GM18951 (cell line): ENCODE results near the gene ADAM11.
"Not testable (repeated sequence)": the region's sequence is repeated elsewhere in the genome, so short reads cannot be mapped to it uniquely, and the experiment has no call there.

Experiments
- POLR2A ChIP-seq: IDR thresholded peaks from 4 replicates; pipeline ENCODE4 v1.6.1; 2011; ENCODE audit warnings: mild to moderate bottlenecking; ENCODE audit not compliant: insufficient read length, insufficient read depth; ENCODE audit errors: extremely low read depth
- in situ Hi-C: fragments of 300-500 bp; cut with MboI; formaldehyde crosslinking; loops from one replicate; pipeline ENCODE4 v1.12.0; 2022; ENCODE audit warnings: low sequenced_read_pairs, mixed read lengths, inconsistent platforms; ENCODE audit not compliant: unreplicated experiment

ADAM11 gene

DNA sequence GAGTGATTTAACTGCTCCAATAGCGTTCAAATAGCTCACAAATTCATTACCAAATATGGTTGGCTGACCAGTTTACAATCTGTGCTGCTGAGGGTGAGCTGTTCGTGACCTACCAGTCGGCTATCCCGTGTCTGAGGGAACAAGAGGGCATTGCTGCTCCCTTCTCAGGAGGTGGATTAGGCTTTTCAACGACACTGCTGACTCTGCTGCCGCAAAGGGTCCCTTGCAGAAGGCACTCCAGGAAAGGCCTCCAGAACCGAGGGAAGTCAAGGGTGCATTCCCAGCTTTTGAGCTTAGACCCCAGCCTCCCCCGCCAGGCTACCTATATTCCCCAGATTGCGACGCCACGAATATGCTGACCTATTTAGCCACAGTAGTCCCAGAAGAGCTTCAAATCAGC, 39.0 kb downstream of the ADAM11 start:
- in situ Hi-C loops, result no loop called here
- TF ChIP-seq POLR2A, result no peak

- no peak for TF ChIP-seq POLR2A
- in situ Hi-C loops, result no loop called here
Observed at GRCh38 chr17:44798356-44798755, 39.6 kb downstream of the ADAM11 start.

- no peak for TF ChIP-seq POLR2A
- in situ Hi-C loops, result no loop called here
Observed at GRCh38 chr17:44801880-44802279, 43.1 kb downstream of the ADAM11 start.

DNA sequence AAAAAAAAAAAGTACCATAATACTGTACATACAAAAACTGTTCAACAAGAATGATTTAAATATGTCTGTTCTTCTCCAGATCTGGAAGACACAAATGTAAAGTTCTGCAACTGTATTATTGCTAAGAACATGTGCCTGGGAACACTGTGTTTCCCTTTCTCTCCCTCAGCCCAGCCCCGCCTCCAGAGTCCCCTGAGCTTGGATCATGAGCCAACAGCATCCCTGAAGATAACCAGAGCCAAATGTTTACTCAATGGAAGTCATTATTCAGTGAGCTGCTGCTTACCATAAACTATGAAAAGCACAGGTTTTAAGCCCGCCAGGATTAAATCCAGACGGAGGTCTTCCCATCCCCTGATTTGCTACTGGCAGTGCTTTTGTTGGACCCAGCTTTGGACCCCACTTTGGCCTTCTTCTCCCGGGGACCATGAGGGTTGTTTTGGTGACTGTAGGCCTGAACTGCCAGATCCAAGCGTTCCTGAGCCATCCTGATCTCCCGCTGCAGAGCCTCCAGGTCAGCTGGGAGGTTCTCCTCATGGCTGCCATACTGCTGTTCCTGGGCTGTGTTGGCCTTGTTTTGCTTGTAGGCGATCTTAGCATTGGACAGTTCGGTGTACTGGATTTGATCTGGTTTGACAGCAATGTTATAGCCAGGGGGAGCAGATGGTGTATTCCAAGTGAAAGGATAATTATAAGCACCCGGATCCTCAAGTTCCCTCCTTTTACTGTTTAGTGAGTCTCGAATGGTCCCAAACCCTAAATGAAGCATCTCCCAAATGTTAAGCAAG, 45.7 kb downstream of the ADAM11 start:
- in situ Hi-C loops, result no loop called here
- TF ChIP-seq POLR2A, result no peak

GRCh38 chr17:44807093-44807816, 48.5 kb downstream of the ADAM11 start:
- in situ Hi-C loops, result no loop called here

DNA sequence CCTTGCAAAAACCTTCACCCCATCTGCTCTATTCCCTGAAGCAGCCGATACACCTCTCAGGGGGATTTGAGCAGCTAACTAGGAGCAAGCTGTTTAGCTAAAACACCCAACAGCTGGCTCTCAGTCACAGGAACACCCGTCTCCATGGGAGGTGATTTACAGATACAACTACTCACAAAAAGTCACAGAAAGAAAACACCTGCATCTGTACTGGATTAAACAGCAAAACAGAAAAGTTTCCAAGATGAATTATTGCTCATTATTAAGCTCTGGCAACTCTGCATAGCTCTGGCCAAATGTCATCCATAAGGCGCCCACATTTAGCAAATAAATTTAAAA, 49.0 kb downstream of the ADAM11 start:
- in situ Hi-C loops, result no loop called here
- TF ChIP-seq POLR2A, result no peak

More at GRCh38 chr17:44807093-44807816, 48.5 kb downstream of the ADAM11 start:
- no peak for TF ChIP-seq POLR2A

GRCh38 chr17:44808156-44808555, 49.4 kb downstream of the ADAM11 start:
- in situ Hi-C loops, result no loop called here

GRCh38 chr17:44808656-44809388, 50.0 kb downstream of the ADAM11 start:
- in situ Hi-C loops, result not testable (repeated sequence)

More at GRCh38 chr17:44808156-44808555, 49.4 kb downstream of the ADAM11 start:
- TF ChIP-seq POLR2A, result no peak

- TF ChIP-seq POLR2A, result no peak
- in situ Hi-C loops, result no loop called here
Observed at GRCh38 chr17:44812263-44812662, 53.5 kb downstream of the ADAM11 start.

DNA sequence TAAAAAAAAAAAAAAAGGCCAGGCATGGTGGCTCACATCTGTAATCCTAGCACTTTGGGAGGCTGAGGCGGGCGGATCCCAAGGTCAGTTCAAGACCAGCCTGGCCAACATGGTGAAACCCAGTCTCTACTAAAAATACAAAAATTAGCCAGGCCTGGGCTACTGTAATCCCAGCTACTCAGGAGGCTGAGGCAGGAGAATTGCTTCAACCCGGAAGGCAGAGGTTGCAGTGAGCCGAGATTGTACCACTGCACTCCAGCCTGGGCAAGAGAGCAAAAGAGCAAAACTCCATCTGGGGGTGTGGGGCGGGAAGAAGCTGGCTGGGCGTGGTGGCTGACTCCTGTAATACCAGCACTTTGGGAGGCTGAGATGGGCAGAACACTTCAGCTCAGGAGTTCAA, 59.7 kb downstream of the ADAM11 start:
- in situ Hi-C loops, result not testable (repeated sequence)

- in situ Hi-C loops, result no loop called here
- no peak for TF ChIP-seq POLR2A
Observed at GRCh38 chr17:44820631-44821212, 61.9 kb downstream of the ADAM11 start.

- in situ Hi-C loops, result not testable (repeated sequence)
Observed at GRCh38 chr17:44825236-44825635, 66.4 kb downstream of the ADAM11 start.

DNA sequence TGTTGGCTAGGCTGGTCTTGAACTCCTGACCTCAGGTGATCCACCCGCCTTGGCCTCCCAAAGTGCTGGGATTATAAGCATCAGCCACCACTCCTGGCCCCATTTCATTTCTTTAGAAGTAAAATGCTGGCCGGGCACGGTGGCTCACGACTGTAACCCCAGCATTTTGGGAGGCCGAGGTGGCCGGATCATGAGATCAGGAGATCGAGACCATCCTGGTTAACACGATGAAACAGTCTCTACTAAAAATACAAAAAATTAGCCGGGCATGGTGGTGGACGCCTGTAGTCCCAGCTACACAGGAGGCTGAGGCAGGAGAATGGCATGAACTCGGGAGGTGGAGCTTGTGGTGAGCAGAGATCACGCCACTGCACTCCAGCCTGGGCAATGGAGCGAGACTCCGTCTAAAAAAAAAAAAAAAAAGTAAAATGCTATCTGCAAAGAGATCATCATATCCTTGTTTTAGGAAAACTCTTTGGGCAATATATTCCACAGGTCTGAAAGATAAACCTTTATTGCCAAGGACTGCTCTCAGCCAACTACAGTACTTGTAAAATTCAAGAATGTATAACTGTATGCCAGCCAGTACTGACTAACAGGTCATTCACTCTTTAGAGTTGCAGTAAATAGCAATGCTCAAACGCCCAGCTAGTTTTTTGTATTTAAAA, 67.5 kb downstream of the ADAM11 start:
- in situ Hi-C loops, result no loop called here

More for the DNA sequence above, 67.5 kb downstream of the ADAM11 start:
- TF ChIP-seq POLR2A, result no peak
